Subcutaneous adipose tissue (tissue), 4 donors: ENCODE results near the gene ASAP2. TPM values are rescaled to one million over a fixed set of nuclear protein-coding genes. Genes with fewer than 3 reads are reported as not detected.

Experiments used
- CTCF ChIP-seq: fragments of 450-650 bp; IDR thresholded peaks from one replicate; pipeline ENCODE4 v1.5.1; 2016; ENCODE audit warnings: low read depth, mild to moderate bottlenecking, control low read depth, antibody characterized with exemption, moderate library complexity
- total RNA-seq, 4 donors: library from RNA; depleted of rRNA; stranded (reverse); fragments of >200 nt; gene quantifications; one replicate each; pipeline ENCODE4 v1.1.0, GENCODE V29; 2016

ASAP2 gene
- total RNA-seq, 4 donors from 2014 or later: 25.2 to 44.3 (median 33.8) TPM

GRCh38 chr2:9165625-9166024 lies 41.0 kb upstream of the ASAP2 start:
- TF ChIP-seq CTCF: no peak

- TF ChIP-seq CTCF: no peak
Observed at GRCh38 chr2:9166579-9167377, 39.8 kb upstream of the ASAP2 start.

- TF ChIP-seq CTCF: no peak
Observed at GRCh38 chr2:9167718-9168657, 38.6 kb upstream of the ASAP2 start.

GRCh38 chr2:9168821-9169221 lies 37.8 kb upstream of the ASAP2 start:
- TF ChIP-seq CTCF: no peak

- no peak for TF ChIP-seq CTCF
Observed at GRCh38 chr2:9169349-9170107, 37.1 kb upstream of the ASAP2 start.

GRCh38 chr2:9170458-9171130 lies 36.0 kb upstream of the ASAP2 start:
- no peak for TF ChIP-seq CTCF
